NCI-H748 (cell line): Measurements from ENCODE around the gene UBASH3B.
A peak's percentile ranks its signal among the peaks of the same experiment; 100 is the strongest.

Experiments
- DNase-seq: peaks from one replicate; lab custom pipeline; 2025; ENCODE audit not compliant: unreplicated experiment; lab: John Stamatoyannopoulos, UW

UBASH3B gene

DNA sequence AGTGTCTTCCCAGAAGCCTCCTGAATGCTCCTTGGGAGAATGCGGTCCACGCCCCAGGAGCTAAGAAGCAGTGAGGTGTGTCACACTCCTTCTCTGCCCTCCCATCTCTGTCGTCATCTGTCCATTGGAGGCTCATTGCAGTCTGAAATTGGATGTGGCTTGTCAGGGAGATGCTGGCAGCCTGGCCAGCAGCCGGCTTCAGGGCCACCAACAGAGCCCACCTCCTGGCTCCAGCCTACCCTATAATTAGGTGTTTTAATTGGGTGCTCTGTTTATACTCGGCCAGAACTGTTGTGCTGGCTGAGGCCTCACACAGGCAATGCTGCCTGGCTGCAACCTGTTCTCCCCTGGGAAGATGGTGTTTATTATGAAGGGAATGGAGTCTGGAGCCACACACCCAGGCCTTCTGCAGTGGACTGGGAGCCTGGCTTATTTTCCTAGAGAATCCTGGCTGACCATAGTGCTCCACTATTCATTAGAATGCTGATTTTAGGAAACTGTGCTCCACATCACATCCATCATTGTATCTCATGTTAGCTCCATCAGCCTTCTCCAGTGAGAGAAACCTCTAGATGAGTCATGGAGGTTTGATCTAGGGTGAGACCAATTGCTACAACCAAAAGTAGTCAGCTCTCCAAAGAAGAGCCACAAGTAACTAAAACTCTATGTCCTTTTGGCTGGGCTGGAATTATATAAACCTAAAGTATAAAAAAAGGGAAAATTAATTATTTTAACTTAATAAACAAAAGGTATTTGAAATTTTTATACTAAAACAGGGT is 96.0 kb downstream of the UBASH3B start:
- DNase-seq = peak; percentile 3

- no peak for DNase-seq
Measured at GRCh38 chr11:122754028-122754427, 98.5 kb downstream of the UBASH3B start.

DNA sequence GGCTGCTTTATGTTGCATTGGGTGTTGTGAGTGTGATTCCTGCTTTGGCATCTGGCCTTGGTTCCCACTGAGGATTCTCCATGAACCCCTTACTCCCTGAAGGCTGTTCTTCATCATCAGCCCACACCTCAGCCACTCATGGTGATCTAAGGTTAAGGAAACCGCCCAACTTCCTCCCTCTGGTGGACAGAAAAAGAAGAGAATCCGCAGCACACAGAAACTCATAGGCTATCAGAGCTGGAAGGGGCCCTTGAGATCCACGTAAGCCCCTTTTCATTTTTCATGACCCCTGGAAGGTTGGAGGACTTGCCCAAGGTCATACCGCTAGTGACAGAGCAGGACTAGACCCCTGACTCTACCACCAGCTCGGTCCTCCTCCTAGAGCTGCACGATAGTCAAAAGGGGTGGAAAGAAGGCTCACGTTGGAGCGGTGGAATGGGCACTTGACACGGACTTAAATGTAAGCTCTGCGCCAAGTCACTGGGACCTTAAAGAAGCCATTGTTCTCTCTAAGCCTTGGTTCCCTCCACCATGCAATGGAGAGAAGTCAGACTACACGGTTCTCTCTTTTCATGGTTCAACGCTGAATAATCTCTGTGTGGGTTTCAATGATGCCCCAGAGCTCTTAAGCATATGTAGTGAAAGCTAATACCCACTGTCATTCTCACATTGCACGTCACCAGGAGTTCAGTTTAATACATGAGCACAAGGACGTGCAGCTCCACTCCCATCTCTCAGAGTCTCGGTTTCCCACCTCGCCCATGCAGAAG is 99.2 kb downstream of the UBASH3B start:
- no peak for DNase-seq

- DNase-seq = no peak
Measured at GRCh38 chr11:122755409-122755808, 99.9 kb downstream of the UBASH3B start.

DNA sequence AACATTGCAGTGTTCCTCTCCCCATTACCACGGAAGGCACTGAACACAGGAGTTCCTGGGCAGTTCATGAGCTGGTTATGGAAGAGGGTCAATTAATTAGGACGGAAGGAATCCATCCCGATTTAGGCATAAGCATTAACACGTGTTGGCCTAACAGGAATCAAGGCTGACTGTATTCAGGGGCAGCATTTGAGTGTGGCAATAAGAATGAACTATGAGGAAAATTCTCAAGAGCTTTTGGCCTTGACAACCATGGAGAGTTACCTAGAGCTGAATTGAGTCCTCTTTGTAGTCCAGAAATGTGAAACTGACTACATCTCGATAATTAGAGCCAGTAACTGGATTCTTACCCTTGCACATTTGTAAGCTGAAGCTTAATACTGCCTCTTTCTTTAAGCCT is 100.4 kb downstream of the UBASH3B start:
- DNase-seq = no peak

DNA sequence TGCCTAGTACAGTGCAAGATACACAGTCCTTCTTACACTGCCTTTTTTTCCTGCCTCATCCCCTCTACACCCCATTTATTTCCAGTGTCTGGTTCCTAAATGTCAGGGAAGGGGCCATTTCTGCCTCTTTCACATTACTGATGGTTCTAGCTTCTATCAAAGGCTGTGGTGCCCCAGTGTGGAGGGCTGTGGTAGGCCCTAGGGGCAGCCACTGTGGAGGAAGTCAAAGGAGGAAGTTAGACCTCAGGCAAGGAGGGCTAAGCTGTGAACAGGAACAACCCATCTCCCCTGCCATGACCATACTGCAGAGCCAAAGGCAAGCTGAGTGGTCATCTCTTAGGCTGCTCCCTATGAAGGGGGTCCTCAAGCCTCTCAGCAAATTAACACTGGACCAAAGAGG is 100.9 kb downstream of the UBASH3B start:
- DNase-seq = no peak

GRCh38 chr11:122757201-122757600 is 101.7 kb downstream of the UBASH3B start:
- DNase-seq = no peak

GRCh38 chr11:122758339-122758738 is 102.8 kb downstream of the UBASH3B start:
- no peak for DNase-seq

DNA sequence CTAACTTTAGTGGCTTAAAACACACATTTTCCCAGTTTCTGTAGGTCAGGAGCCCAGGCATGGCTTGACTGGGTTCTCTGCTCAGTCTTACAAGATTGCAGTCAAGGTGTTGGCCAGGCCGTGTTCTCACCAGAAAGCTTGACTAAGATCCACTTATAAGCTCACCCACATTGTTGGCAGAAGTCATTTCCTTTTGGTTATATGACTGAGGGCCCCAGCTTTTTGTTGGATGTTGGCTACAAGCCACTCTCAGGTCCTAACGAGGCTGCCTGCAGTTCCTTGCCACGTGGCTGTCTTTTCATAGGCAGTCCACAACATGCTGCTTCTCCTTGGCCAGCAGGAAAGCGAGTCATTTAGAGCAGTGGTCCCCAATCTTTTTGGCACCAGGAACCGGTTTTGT is 103.5 kb downstream of the UBASH3B start:
- no peak for DNase-seq

- no peak for DNase-seq
Measured at GRCh38 chr11:122763108-122763507, 107.6 kb downstream of the UBASH3B start.

DNA sequence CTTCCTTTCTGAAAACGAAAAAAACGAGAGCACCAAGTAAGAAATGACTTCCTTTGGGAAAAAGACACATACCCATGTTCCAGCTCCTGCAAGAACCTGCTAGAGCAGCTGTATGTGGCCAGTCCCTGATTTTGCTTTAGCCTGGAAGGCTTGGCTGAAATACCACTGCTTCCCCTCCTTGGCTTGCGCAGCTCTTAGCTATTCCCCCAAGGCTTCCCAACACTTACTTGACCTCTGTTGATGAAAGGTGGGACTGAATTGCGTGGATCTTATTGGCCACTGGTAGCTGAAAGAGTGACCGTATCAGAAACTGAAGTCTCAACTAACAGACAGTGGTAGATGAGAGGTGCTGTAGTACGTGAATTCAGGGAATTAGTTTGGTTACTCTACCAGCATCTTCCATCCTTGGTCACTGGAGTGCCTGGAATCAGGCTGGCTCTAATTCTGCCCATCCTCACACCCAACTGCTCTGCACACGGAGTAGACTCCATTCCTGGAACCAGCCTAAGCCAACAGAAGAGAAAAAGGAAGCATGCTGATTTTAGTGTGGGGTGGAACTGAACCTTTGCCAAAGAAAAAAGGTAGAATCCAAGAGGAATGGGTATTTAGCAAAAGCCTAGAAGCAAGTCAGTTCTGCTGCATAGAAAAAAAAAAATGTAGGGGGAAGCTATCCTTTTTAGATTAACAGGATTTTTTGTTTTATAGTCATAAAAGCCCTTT is 109.0 kb downstream of the UBASH3B start:
- no peak for DNase-seq

- no peak for DNase-seq
Measured at GRCh38 chr11:122765487-122766131, 110.1 kb downstream of the UBASH3B start.

DNA sequence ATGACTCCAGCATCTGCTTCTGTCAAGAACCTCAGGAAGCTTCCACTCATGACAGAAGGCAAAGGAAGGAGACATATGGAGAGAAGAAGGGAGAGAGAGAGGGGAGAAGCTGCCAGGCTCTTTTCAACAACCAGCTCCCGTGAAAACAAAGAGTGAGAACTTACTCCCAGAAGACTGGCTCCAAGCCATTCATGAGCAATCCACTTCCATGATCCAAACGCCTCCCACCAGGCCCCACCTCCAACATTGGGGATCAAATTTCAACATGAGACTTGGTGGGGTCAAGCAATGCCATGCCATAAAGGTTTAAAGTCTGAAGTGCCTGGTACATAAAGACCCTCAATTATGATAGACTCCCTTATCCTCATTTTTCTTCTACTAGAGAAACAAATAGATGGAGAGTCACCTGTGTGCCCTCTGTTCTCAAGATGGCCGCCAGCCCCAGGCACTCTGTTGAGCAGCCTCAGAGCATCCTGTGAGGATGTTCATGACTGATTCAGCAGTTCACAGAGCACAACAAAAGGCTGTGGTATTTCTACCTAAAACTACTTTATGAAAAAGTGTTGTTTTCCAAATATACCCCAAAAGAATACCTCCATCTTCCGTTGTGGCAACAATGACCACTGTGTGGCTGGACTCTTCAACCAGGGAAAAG is 113.7 kb downstream of the UBASH3B start:
- no peak for DNase-seq

- DNase-seq = no peak
Measured at GRCh38 chr11:122772945-122773344, 117.4 kb downstream of the UBASH3B start.

DNA sequence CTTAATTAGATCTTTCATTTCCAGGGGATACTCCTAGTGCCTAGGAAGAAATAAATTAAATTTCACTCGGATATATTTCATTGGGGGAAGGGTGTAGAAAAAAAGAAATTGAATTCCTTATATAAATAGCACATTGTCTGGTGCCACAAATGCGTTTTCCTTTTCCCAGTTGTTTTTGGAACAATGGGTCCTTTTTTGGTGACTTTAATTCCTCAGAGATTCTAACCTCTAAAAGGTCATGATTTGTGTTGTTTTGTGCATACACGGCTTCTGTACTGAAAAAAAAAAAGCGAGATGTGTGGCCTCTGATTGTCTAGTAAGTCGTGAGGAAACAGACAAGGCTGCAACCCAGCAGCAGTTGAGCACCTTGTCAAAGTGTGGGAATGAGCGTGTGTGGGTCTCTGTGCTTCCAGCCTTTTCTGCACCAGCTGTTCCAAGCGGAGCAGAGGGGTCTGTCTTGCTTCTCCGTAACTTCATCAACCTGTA is 118.3 kb downstream of the UBASH3B start:
- no peak for DNase-seq

DNA sequence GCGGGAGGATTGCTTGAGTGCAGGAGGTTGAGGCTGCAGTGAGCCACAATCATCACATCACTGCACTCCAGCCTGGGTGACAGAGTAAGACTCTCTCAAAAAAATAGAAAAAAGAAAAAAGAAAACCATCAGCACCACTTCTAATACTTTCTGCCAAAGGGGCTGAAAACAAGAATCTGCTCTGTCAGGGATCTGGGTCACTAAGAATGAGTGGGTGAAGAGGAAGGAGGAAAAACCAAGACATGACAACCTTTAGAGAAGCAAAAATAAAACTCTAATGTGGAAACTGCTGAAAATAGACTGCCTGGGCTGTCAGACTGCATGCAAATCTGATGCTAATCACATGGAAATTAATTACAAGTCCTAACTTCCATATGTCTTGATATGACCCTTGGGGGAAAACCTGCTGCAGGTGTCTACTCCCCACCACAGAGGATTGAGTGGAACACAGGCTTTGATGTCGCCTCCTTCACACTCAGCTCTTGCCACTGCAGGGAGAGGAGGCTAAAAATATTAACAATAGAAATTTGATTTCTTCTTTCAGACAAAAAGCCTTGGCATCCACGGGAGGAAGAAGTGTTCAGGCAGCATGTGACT is 120.3 kb downstream of the UBASH3B start:
- DNase-seq = no peak

- no peak for DNase-seq
Measured at GRCh38 chr11:122776546-122776945, 121.0 kb downstream of the UBASH3B start.

DNA sequence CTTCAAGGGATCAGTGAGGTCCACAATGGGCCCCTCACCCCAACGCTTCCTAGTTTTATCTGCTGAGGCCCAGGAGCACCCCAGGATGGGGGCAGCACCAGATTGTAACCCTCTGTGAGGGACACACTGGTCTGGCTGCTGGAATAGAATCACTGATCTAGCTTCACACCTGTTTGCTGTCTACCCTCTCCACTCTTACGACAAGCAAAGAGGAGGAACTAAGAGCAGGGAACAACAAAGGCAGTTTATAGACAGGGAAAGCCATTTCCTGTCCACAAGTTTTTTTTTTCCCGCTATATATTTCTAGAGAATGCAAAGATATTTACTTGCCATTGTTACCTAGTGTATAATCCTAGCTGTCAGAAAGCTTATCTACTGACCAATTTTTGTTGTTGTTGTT is 121.8 kb downstream of the UBASH3B start:
- DNase-seq = no peak

- DNase-seq = no peak
Measured at GRCh38 chr11:122778148-122778547, 122.6 kb downstream of the UBASH3B start.

- no peak for DNase-seq
Measured at GRCh38 chr11:122779047-122779629, 123.6 kb downstream of the UBASH3B start.
